Right lobe of liver (tissue), 4 donors: Measurements from ENCODE around the gene VPS13C.

Source experiments
- POLR2A ChIP-seq: fragments of 450-650 bp; IDR thresholded peaks from one replicate; pipeline ENCODE4 v1.6.1; 2017; ENCODE audit warnings: antibody characterized with exemption, mild to moderate bottlenecking
- TF ChIP-seq, protein P1 (sequence below), 4 donors: fragments of 200-600 bp in 3 of 4; fragments of 450-650 bp in 1 of 4; IDR thresholded peaks; one replicate each; pipeline versions ENCODE4 v1.5.1 to v1.8.0; 2016 to 2022; ENCODE audit warnings: antibody characterized with exemption in 4 of 4, mild to moderate bottlenecking in 2 of 4
- donor health status: DM: no; HTN: no; CAD: no.
- donor health status: DM: no; HTN: no; CAD: no.
- donor health status: DM: no; HTN: yes; CAD: no.

DNA sequence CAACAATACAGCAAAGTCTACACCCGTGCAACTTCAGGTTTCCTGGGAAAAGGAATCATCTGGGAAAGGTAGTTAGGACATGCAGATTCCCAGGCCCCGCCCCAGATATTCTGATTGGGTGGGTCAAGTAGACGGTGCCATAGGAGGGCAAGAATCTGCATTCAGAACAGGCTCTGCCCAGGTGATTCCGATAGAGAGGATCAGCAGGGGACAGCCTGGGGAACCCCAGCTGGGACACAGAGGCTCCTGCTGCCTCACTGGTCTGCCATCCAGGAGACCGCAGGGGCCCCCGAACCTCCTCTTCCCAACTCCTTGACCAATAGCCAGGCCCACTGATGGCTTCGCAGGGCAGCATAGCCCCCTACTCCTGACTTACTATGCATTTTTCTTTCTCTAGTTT lies 243.4 kb downstream of the VPS13C start:
- TF ChIP-seq, protein P1, sequence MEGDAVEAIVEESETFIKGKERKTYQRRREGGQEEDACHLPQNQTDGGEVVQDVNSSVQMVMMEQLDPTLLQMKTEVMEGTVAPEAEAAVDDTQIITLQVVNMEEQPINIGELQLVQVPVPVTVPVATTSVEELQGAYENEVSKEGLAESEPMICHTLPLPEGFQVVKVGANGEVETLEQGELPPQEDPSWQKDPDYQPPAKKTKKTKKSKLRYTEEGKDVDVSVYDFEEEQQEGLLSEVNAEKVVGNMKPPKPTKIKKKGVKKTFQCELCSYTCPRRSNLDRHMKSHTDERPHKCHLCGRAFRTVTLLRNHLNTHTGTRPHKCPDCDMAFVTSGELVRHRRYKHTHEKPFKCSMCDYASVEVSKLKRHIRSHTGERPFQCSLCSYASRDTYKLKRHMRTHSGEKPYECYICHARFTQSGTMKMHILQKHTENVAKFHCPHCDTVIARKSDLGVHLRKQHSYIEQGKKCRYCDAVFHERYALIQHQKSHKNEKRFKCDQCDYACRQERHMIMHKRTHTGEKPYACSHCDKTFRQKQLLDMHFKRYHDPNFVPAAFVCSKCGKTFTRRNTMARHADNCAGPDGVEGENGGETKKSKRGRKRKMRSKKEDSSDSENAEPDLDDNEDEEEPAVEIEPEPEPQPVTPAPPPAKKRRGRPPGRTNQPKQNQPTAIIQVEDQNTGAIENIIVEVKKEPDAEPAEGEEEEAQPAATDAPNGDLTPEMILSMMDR (IDR thresholded peaks at IDR 0.05), result no peak
- no peak for TF ChIP-seq POLR2A
